ENCODE data around the gene RPL9.

DNA sequence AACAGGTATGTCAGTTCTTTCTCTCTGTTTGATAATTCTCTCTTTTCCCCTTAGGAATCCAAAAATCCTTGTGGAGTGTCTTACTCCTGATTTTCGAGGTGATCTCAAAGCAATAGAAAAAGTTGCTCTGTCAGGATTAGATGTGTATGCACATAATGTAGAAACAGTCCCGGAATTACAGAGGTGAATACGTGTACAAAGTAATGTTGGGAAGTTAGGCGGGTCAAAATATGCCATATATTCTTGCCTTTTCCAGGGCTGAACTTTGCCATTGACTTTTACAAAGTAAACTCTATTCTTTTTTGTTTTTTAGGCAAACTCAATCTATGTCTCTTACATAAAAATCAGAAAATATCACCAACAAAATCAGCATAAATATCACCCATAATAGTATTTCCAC lies 8.7 kb upstream of the RPL9 start:
- no peak for TF ChIP-seq POLR2A (IDR thresholded peaks at IDR 0.05)
- TF ChIP-seq, protein P1, sequence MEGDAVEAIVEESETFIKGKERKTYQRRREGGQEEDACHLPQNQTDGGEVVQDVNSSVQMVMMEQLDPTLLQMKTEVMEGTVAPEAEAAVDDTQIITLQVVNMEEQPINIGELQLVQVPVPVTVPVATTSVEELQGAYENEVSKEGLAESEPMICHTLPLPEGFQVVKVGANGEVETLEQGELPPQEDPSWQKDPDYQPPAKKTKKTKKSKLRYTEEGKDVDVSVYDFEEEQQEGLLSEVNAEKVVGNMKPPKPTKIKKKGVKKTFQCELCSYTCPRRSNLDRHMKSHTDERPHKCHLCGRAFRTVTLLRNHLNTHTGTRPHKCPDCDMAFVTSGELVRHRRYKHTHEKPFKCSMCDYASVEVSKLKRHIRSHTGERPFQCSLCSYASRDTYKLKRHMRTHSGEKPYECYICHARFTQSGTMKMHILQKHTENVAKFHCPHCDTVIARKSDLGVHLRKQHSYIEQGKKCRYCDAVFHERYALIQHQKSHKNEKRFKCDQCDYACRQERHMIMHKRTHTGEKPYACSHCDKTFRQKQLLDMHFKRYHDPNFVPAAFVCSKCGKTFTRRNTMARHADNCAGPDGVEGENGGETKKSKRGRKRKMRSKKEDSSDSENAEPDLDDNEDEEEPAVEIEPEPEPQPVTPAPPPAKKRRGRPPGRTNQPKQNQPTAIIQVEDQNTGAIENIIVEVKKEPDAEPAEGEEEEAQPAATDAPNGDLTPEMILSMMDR (IDR thresholded peaks at IDR 0.05) = no peak
- TF ChIP-seq EP300 (IDR thresholded peaks at IDR 0.05) = no peak
- no peak for TF ChIP-seq POLR2AphosphoS5 (IDR thresholded peaks at IDR 0.05)

Data from sigmoid colon (tissue), 4 donors.